ENCODE results near the gene PEDS1. TPM values are rescaled to one million over a fixed set of nuclear protein-coding genes. Genes with fewer than 3 reads are reported as not detected.

PEDS1 gene
- total RNA-seq, 1 experiment from 2014 or later, result 35.6 TPM

- TF ChIP-seq, protein P1, sequence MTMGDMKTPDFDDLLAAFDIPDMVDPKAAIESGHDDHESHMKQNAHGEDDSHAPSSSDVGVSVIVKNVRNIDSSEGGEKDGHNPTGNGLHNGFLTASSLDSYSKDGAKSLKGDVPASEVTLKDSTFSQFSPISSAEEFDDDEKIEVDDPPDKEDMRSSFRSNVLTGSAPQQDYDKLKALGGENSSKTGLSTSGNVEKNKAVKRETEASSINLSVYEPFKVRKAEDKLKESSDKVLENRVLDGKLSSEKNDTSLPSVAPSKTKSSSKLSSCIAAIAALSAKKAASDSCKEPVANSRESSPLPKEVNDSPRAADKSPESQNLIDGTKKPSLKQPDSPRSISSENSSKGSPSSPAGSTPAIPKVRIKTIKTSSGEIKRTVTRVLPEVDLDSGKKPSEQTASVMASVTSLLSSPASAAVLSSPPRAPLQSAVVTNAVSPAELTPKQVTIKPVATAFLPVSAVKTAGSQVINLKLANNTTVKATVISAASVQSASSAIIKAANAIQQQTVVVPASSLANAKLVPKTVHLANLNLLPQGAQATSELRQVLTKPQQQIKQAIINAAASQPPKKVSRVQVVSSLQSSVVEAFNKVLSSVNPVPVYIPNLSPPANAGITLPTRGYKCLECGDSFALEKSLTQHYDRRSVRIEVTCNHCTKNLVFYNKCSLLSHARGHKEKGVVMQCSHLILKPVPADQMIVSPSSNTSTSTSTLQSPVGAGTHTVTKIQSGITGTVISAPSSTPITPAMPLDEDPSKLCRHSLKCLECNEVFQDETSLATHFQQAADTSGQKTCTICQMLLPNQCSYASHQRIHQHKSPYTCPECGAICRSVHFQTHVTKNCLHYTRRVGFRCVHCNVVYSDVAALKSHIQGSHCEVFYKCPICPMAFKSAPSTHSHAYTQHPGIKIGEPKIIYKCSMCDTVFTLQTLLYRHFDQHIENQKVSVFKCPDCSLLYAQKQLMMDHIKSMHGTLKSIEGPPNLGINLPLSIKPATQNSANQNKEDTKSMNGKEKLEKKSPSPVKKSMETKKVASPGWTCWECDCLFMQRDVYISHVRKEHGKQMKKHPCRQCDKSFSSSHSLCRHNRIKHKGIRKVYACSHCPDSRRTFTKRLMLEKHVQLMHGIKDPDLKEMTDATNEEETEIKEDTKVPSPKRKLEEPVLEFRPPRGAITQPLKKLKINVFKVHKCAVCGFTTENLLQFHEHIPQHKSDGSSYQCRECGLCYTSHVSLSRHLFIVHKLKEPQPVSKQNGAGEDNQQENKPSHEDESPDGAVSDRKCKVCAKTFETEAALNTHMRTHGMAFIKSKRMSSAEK (CRISPR knock-in tag; IDR thresholded peaks at IDR 0.05; ENCODE audit: borderline replicate concordance), result no peak
- TF ChIP-seq NR3C1 (CRISPR knock-in tag; conservative IDR thresholded peaks at IDR 0.05; ENCODE audit: low read depth) (no peak), MXD4 (CRISPR knock-in tag; IDR thresholded peaks at IDR 0.05; ENCODE audit: borderline replicate concordance) (no peak), ZNF121 (CRISPR knock-in tag; IDR thresholded peaks at IDR 0.05) (no peak), SMAD3 (CRISPR knock-in tag; IDR thresholded peaks at IDR 0.05; ENCODE audit: borderline replicate concordance) (no peak), PRDM15 (CRISPR knock-in tag; IDR thresholded peaks at IDR 0.05) (no peak), KAT7 (CRISPR knock-in tag; IDR thresholded peaks at IDR 0.05; ENCODE audit: borderline replicate concordance) (0 out of 2 replicates have a peak, but pooled peaks have one; percentile 33), SMAD4 (CRISPR knock-in tag; IDR thresholded peaks at IDR 0.05) (no peak), ATF1 (CRISPR knock-in tag; IDR thresholded peaks at IDR 0.05) (no peak), ZNF281 (CRISPR knock-in tag; IDR thresholded peaks at IDR 0.05) (no peak), NFYB (CRISPR knock-in tag; conservative IDR thresholded peaks at IDR 0.05; ENCODE audit: low read depth) (no peak), FOXJ3 (CRISPR knock-in tag; IDR thresholded peaks at IDR 0.05; ENCODE audit: borderline replicate concordance) (no peak), E2F1 (CRISPR knock-in tag; IDR thresholded peaks at IDR 0.05) (no peak), GABPB1 (CRISPR knock-in tag; IDR thresholded peaks at IDR 0.05) (peak; percentile 41; the same call in 1 of the 2 replicates)
- TF ChIP-seq, protein P2, sequence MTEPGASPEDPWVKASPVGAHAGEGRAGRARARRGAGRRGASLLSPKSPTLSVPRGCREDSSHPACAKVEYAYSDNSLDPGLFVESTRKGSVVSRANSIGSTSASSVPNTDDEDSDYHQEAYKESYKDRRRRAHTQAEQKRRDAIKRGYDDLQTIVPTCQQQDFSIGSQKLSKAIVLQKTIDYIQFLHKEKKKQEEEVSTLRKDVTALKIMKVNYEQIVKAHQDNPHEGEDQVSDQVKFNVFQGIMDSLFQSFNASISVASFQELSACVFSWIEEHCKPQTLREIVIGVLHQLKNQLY (CRISPR knock-in tag; IDR thresholded peaks at IDR 0.05), result no peak
- TF ChIP-seq, protein P3, sequence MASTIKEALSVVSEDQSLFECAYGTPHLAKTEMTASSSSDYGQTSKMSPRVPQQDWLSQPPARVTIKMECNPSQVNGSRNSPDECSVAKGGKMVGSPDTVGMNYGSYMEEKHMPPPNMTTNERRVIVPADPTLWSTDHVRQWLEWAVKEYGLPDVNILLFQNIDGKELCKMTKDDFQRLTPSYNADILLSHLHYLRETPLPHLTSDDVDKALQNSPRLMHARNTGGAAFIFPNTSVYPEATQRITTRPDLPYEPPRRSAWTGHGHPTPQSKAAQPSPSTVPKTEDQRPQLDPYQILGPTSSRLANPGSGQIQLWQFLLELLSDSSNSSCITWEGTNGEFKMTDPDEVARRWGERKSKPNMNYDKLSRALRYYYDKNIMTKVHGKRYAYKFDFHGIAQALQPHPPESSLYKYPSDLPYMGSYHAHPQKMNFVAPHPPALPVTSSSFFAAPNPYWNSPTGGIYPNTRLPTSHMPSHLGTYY (CRISPR knock-in tag; IDR thresholded peaks at IDR 0.05), result no peak
Observed at GRCh38 chr20:50193199-50193835, 39.8 kb upstream of the PEDS1 start (continued).
